HG02798 (cell line): ENCODE results near the gene ELMO1.

ENCODE experiments used
- ATAC-seq: cut with Tn5 transposase; IDR thresholded peaks from one replicate; pipeline ENCODE4 v1.9.1; 2021; ENCODE audit warnings: mild to moderate bottlenecking; ENCODE audit not compliant: unreplicated experiment, poor library complexity

The ELMO1 gene

DNA sequence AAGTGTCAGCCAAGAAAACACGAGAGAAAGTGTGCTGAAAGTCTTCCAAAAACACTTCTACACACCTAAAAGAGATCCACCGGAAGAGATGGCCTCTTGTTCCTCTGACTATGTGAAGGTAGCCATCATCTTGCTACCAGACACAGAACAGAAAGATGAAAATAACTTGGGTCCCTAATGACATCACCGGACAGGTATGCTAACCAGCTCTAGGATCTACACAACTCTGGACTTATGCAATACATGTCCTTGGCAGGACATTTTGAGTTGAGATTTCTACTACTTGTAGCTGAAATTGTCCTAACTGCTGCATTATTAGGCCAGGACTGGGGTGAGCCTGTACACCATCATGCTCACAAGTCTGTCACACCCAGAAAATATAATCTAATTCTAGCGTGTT, 358.7 kb downstream of the ELMO1 start:
- no peak for ATAC-seq

DNA sequence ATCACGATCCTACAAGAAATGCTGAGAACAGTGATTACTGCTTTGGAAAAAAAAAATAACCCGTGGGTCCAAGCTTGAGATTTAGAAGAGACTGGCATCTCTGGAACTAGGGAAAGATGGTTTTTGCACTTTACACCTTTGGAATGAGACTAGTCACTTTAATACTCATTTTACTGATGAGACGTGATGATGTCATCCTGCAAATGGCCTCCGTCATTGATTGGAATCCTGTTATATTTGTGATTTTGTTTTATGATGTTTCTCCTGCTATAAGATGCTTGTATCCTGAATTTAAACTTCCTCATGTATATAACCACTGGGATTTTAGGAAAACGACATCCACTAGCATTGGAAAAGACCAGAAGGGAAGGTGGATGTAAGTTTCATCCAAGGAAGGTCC, 363.1 kb downstream of the ELMO1 start:
- ATAC-seq, result no peak

DNA sequence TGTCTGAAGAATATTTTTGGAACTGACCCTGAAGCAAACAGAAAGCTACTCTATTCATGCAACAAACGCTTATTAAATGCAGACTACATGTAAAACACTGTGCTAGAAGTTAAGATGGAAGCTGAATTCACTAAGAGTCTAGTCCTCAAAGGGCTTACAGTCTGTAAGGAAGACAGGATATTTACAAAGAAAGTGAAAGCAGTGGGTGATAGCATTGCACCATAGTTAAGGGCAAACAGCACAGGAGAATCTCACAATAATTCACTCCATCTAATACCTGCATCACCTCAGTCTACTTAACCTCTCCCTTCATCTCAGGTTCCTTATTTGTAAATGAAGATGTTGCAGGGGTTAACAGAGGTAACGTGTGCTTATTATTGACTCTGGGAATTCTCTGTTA, 364.4 kb downstream of the ELMO1 start:
- ATAC-seq, result no peak

GRCh38 chr7:37083311-37084096, 365.2 kb downstream of the ELMO1 start:
- ATAC-seq, result no peak

GRCh38 chr7:37081436-37081835, 367.2 kb downstream of the ELMO1 start:
- ATAC-seq, result no peak

GRCh38 chr7:37079420-37079819, 369.2 kb downstream of the ELMO1 start:
- no peak for ATAC-seq

DNA sequence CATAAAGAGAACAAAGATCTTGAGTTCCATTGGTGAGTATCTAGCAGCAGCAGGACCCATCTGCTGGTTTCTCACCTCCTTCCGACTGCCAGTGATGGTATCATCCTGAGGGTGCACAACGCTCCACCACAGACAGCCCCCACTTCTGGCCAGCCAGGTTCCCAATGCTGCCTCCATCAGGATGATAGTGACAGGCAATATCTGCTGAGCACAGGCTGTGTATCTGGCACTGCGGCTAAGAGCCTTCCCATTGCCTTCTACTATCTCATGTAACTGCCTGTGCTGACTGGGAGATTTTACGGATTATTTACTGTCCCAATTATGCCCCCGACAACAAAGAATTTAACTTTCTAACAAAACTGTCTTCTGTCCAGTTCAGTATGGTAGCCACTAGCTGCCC, 372.0 kb downstream of the ELMO1 start:
- ATAC-seq, result no peak

GRCh38 chr7:37074370-37074769, 374.3 kb downstream of the ELMO1 start:
- no peak for ATAC-seq

DNA sequence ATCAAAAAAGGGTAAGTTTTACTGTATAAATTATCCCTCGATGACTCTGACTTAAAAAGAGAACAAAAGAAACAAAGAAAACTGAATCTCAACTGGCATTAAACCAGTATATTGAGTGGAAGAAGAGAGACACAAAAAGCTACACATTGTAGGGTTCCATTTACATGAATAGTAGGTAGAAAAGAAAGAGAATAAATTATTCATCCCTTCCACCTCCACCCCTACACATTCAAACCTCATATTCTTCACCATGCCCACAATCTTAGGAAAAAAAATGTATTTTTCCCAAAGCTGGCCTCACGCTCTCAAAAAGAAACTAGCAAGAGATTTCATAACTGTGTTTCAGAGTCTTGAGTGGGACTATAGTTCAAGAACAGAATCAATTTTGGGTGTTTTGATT, 377.5 kb downstream of the ELMO1 start:
- ATAC-seq, result no peak

DNA sequence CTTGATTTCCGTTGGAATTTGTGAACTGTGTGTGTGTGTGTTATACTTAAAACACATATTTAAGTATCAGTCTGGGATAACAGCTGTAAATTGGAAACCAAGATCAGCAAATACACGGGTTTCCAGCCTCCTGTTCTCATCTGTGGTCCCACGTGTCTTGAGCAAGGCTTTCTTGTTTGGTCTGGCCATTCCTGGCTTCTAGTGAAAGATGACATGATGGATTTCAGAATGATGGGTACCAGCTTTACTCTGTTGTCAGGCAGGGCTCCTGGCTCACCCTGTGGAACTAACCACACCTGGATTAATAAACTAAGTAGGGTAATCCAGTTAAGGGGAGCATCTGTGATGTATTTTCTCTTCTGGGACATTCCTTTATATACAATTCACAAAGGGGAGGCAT, 378.2 kb downstream of the ELMO1 start:
- no peak for ATAC-seq

DNA sequence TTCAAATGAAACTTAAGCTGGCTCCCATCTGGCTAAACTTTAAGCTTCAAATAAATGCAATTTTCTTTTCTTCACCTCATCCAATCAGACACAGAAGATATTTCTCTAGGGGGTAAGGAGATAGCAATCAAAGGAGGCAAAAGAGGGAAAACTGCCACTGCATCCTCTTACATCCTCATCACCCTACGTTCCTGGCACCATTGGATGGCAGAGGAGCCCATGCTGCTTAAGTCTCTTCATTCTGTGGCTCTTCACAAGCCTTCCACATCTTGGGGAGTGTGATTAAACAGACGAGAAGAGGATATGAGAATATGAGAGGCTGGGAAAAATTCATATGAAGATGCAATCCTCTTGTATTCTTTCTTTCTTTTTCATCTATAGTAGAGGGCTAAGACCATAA, 378.6 kb downstream of the ELMO1 start:
- ATAC-seq, result no peak

GRCh38 chr7:37069336-37069735, 379.3 kb downstream of the ELMO1 start:
- ATAC-seq, result no peak

GRCh38 chr7:37068902-37069301, 379.8 kb downstream of the ELMO1 start:
- ATAC-seq, result no peak

- ATAC-seq, result no peak
Observed at GRCh38 chr7:37068038-37068437, 380.6 kb downstream of the ELMO1 start.

- ATAC-seq, result peak; percentile 41
Observed at GRCh38 chr7:37065779-37066271, 382.8 kb downstream of the ELMO1 start.

DNA sequence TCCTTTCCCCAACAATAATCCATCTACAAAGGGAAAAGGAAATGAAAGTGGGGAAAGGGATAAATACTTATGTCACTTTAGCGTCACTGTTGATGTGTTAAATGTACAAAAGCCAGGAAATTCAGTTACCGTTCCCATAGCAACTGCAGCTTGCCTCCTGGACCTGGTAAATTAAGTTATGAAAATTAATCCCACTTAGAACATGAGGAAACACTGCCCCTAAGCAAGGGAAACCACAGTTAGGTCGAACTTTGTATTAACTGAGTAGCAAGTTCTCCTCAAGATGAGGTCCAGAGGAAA, 386.2 kb downstream of the ELMO1 start:
- no peak for ATAC-seq

DNA sequence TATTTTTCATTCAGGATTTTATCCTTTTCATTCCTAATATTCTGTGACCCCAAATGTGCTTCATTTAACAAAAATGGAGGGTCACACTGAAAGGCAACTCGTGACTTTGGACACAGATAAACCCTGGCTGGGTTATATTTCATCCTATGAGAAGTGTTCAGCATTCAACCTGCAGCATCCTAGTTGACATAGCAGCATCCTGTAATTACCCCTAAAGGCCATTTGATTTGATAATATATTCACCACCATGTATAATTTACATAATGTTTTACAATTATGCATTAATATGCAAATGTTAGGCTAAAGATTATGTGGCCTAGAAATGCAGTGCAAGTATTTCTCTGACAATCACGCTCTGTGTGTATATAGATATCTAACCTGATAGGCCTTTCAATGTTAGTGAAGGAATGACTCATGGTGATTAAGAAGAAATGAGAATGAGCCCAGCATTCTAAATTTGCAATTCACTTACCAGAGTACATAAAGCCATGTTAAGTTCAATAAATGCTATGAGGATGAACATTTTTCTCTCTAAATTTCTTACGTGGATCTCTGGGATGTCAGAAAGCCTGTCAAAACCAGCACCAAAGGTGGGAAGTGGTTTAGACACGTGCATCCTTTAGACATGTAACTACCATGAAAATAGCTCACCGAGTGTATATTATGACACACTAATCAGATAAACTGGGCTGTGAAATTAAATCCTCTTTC, 386.7 kb downstream of the ELMO1 start:
- ATAC-seq, result no peak

GRCh38 chr7:37056234-37056912, 392.3 kb downstream of the ELMO1 start:
- ATAC-seq, result no peak

- no peak for ATAC-seq
Observed at GRCh38 chr7:37054624-37055241, 393.9 kb downstream of the ELMO1 start.

DNA sequence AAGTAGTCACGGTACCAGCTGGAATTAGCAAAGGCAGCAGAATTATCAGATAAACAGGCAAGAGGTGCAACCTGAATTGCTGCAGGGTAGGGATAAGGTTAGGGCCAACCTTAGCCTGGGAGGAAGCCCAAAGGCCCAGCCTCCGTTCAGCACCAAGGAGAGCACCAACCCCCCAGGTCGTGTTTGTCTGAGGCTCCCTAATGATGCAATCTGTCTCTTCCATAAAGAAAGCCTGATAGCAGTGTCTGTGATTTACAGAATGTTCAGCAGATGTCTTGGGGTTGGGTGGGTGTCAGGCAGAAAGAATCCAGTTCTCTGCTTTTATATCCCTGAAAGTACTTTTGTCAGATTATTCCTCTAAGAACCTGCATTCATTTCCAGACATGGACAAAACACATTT, 396.0 kb downstream of the ELMO1 start:
- ATAC-seq, result no peak

GRCh38 chr7:37050801-37051200, 397.9 kb downstream of the ELMO1 start:
- no peak for ATAC-seq
